ENCODE measurements around the gene CALN1.

Gene CALN1

GRCh38 chr7:72309476-72309875 lies 102.7 kb downstream of the CALN1 start:
- no peak for TF ChIP-seq FOXP2 (optimal IDR thresholded peaks at IDR 0.05; ENCODE audit: borderline replicate concordance, extremely low read depth, extremely low read length, insufficient read depth)

- TF ChIP-seq FOXP2 (optimal IDR thresholded peaks at IDR 0.05; ENCODE audit: borderline replicate concordance, extremely low read depth, extremely low read length, insufficient read depth) (no peak), POLR2AphosphoS5 (IDR thresholded peaks at IDR 0.05; ENCODE audit: low read depth, low read length) (no peak), SIN3A (IDR thresholded peaks at IDR 0.05; ENCODE audit: borderline replicate concordance, insufficient read depth, low read length) (no peak), TAF1 (IDR thresholded peaks at IDR 0.05; ENCODE audit: borderline replicate concordance, insufficient read depth, low read length) (no peak), REST (IDR thresholded peaks at IDR 0.05; ENCODE audit: insufficient read depth in 1 of 2, low read depth in 2 of 2, low read length in 2 of 2) (no peak)
These were observed 103.2 kb downstream of the CALN1 start for GRCh38 chr7:72308986-72309385.

- TF ChIP-seq POLR2AphosphoS5 (IDR thresholded peaks at IDR 0.05; ENCODE audit: low read depth, low read length) = no peak
- no peak for TF ChIP-seq SIN3A (IDR thresholded peaks at IDR 0.05; ENCODE audit: borderline replicate concordance, insufficient read depth, low read length)
- TF ChIP-seq TAF1 (IDR thresholded peaks at IDR 0.05; ENCODE audit: borderline replicate concordance, insufficient read depth, low read length) = no peak
- no peak for TF ChIP-seq REST (IDR thresholded peaks at IDR 0.05; ENCODE audit: insufficient read depth in 1 of 2, low read depth in 2 of 2, low read length in 2 of 2)
- no peak for TF ChIP-seq FOXP2 (optimal IDR thresholded peaks at IDR 0.05; ENCODE audit: borderline replicate concordance, extremely low read depth, extremely low read length, insufficient read depth)
These were observed 104.6 kb downstream of the CALN1 start for GRCh38 chr7:72307566-72307965.

- no peak for TF ChIP-seq SIN3A (IDR thresholded peaks at IDR 0.05; ENCODE audit: borderline replicate concordance, insufficient read depth, low read length)
These were observed 113.2 kb downstream of the CALN1 start for GRCh38 chr7:72298912-72299311.

- no peak for TF ChIP-seq FOXP2 (optimal IDR thresholded peaks at IDR 0.05; ENCODE audit: borderline replicate concordance, extremely low read depth, extremely low read length, insufficient read depth)
- no peak for TF ChIP-seq SIN3A (IDR thresholded peaks at IDR 0.05; ENCODE audit: borderline replicate concordance, insufficient read depth, low read length)
- TF ChIP-seq REST (IDR thresholded peaks at IDR 0.05; ENCODE audit: insufficient read depth in 1 of 2, low read depth in 2 of 2, low read length in 2 of 2) = no peak
- TF ChIP-seq TAF1 (IDR thresholded peaks at IDR 0.05; ENCODE audit: borderline replicate concordance, insufficient read depth, low read length) = no peak
- TF ChIP-seq POLR2AphosphoS5 (IDR thresholded peaks at IDR 0.05; ENCODE audit: low read depth, low read length) = no peak
These were observed 114.0 kb downstream of the CALN1 start for GRCh38 chr7:72298091-72298490.

GRCh38 chr7:72297636-72298035 lies 114.5 kb downstream of the CALN1 start:
- TF ChIP-seq SIN3A (IDR thresholded peaks at IDR 0.05; ENCODE audit: borderline replicate concordance, insufficient read depth, low read length) (no peak), TAF1 (IDR thresholded peaks at IDR 0.05; ENCODE audit: borderline replicate concordance, insufficient read depth, low read length) (no peak), REST (IDR thresholded peaks at IDR 0.05; ENCODE audit: insufficient read depth in 1 of 2, low read depth in 2 of 2, low read length in 2 of 2) (no peak), POLR2AphosphoS5 (IDR thresholded peaks at IDR 0.05; ENCODE audit: low read depth, low read length) (no peak), FOXP2 (optimal IDR thresholded peaks at IDR 0.05; ENCODE audit: borderline replicate concordance, extremely low read depth, extremely low read length, insufficient read depth) (no peak)
